GM19452 (cell line): ENCODE results near the gene ABCD4.

Source experiments
- ATAC-seq: cut with Tn5 transposase; IDR thresholded peaks from one replicate; pipeline ENCODE4 v1.9.1; 2021; ENCODE audit not compliant: unreplicated experiment

The ABCD4 gene

DNA sequence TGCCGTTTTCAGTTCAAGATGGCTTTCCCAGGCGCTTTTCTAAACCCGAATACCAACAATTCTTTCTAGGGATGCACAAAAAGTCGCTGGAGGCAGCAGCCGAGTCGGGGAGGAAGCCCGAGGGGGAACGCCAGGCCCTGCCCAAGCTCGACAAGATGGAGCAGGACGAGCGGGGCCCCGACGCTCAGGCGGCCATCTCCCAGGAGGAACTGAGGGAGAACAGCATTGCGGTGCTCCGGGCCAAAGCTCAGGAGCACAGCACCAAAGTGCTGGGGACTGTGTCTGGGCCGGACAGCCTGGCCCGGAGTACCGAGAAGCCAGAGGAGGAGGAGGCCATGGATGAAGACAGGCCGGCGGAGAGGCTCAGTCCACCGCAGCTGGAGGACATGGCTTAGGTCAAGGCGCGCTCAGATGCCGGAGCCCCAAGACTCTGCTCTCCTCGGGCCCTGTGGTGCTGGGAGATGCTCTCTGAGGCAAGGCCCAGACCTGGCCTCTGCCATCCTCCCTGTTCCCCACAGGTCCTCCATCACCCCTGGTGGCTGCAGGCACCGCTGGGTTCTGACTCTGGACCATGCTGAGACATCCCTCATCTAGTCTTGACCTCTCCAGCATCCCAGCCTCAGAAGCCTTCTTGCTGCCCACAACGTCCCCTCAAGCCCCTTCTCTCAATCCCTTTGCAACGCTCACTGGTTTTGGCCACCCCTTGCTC lies 42.1 kb downstream of the ABCD4 start:
- no peak for ATAC-seq

DNA sequence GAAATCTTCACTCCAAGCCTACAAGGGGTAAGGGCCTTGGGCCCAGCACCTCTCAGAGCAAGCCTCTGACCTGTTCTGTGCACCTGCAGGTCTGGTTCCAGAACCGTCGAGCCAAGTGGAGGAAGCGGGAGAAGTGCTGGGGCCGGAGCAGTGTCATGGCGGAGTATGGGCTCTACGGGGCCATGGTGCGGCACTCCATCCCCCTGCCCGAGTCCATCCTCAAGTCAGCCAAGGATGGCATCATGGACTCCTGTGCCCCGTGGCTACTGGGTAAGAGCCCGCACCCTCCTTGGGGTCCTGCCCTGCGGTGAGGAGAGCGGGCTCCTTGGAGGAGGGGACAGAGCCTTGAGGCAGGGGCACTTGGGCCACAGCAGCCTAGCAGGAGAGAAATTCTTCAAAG lies 43.2 kb downstream of the ABCD4 start:
- ATAC-seq, result no peak

DNA sequence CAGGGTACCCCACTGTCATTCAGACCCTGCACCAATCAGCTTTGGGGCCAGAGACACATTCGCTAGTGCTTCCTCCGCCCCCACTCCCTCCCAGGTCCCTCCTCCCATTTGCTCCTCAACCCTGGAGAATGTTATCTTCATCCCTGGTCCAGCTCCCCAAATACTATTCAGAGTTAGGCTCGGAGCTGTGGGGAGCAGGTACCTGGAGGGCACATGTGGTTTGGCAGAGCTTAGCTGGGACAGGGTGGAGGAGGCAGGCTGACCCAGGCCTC lies 44.0 kb downstream of the ABCD4 start:
- no peak for ATAC-seq

DNA sequence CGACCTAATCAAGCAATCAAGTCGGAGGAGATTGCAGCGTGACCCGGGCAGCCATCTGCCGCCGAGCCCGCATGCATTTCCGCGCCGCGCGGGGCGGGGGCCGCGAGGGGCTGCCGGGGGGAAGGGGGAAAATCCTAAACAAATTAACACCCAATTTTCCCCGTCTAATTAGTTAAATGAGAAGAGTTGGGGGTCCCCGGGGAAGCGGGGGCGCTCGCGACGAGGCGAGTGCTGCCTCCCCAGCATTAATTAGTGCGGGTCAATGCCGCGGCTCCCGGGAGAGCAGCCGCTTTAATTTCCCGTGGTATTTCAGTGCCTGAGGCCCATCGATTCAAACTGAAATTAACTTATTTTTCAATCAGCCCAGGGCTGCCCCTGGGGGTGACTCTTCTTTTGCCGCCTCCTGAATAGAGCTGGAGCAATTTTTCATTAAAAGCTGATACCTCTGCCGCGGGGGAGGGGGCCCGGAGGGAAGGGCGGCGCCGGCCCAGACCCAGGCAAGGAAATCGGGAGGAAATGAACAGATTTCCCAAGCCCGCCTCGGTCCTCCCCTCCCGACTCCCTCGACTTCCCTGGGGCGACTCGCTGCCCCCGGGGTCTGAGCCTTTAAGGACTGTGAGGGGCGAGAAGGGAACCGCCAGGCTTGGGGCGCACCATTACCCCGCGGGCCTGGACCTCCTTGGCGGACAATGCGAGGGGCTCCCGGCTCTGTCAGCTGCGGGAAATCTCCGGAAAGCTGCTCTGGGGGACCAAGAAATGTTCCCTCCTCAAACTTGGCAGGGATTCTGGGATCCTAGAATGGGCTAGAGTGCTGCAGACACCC lies 44.6 kb downstream of the ABCD4 start:
- no peak for ATAC-seq

DNA sequence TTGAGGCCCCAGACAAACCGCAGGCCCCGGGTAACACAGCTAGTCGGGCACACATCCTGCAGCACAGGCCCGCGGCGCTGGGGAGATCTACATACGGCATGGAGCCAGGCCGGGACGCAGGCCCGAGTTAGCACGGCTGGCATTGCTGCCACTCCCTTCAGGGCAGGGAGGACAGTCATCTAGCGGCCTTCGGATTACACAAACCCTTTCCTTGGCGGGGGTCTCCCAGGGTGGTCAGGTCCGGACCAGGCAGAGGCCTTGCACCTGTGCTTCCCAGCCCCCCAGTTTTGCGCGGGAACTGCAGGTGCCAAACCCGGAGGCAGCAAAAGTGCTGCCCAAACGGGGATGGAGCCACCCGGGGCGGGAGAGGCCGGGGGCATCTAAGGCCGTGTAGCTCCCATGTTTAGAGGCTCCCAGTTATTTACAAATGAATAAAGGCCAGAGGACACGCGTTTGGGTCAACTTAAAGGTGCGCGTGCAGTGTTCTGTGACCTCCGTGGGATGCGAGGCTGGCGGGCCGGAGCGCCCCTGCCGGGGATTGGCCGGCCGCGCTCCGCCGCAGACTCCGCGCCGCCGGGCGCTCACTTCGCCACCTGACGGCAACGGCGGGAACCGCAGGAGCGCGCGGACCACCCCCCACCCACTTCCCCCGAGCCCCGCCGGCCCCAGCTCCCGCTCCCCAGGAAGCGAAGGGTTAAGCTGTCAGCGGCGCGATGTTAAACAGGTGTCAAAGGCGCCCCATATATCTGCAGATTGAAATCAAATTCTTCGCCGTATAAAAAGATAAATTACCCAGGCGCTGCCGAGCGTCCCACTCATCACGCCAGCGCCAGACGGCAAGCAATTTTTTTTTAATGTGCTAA lies 45.4 kb downstream of the ABCD4 start:
- ATAC-seq, result no peak

DNA sequence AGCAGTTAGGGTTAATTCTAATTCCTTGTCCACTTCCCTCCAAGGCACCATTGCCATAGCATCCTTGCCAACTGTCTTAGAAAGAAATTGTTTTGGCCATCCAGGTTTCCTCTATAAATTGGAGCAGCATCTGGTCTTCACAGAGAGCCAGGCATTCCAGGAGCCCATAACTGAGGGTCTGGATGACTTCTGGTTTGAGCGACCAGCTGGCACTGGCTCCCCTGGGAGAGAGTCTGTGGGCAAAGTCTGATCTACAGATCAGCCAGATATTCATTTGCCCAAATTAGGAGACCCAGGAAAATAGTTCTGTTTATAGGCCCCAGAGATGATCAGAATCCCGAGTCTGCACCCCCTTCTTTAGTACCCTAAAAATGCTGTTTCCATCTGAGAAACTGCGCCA lies 47.5 kb downstream of the ABCD4 start:
- ATAC-seq, result no peak

DNA sequence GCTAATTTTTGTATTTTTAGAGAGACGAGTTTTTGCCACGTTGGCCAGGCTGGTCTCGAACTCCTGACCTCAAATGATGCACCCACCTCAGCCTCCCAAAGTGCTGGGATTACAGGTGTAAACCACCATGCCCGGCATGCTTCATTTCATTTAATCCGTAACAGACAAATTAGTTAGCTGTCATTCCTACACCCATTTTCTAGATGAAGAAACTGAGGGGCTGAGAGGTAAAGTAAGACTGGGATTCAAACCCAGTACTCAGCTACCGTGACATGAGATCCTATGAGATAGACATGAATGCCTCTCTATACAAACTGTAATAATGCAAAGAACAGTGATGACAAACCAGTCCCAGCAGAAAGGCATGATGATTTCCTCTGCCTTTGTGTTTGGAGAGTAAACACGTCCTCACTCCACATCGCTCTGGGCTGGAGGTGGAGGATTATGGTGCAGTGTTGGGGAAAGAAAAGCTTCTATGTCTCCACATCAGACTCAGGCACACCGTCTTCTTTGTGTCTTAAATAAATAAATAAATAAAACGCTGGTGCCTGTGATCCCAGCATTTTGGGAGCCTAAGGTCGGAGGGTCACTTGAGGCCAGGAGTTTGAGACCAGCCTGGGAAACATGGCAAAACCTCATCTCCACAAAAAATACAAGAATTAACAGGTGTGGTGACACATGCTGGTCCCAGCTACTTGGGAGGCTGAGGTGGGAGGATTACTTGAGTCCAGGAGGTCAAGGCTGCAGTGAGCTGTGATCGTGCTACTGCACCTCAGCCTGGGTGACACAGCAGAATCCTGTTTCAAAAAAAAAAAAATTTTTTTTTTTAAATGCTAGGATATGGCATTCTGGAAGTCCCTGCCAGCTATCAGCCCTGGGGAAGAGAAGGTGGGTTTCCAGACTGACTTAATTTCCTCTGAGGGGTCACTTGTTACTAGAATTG lies 53.0 kb downstream of the ABCD4 start:
- ATAC-seq, result no peak

DNA sequence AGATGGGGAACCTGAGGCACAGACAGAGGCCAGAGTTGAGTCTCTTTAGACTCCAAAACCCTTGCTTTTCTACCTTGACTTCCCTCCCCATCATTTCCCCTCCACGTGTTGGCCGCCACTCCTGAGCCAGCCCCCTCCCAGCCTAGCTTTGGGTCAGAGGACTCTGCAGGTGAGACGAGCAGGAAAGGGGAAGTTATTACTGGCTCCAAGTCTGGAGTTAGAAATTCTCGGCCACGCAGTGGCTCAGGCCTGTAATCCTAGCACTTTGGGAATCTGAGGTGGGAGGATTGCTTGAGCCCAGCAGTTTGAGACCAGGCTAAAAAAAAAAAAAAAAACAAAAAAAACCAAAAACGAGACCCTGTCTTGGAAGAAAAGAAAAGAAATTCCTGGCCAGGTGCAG lies 54.7 kb downstream of the ABCD4 start:
- ATAC-seq, result no peak

DNA sequence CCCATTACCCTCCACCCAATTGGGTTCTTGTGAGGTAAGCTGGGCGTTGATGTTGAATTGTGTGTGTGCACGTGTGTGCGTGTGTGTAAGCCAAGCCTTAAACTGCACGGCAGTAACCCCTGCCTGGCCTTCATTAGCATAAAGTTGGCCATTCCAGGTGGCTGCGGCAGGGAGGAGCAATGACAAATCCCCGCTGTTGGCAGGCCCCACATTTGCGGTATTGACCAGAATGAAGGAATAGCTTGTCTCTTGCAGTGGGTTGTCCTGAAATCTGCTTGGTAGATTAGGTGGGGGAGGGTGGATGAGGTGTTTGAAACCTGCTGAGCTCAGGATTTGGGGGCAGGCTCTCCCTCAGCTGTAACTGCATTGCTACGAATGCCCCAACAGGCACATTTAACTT lies 56.2 kb downstream of the ABCD4 start:
- ATAC-seq, result no peak

DNA sequence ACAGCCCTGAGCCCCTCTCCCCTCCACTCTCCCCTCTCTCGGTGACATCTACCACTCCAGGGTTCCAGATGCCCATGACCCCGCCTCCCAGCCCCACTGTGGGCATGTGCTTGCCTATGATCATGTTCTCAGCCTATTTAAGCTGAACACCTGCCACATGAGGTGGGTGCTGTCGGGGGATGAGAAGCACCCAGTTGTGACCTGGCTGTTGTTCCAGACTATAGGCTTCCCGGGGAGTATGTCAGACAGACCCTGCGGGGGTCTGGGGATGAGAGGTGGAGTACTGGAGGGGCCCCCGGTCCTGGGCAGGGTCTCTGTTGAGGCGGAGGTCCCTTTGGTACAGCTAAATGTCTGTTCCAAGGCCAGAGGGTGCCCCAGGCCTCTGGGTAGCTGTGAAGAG lies 57.4 kb downstream of the ABCD4 start:
- ATAC-seq, result no peak

DNA sequence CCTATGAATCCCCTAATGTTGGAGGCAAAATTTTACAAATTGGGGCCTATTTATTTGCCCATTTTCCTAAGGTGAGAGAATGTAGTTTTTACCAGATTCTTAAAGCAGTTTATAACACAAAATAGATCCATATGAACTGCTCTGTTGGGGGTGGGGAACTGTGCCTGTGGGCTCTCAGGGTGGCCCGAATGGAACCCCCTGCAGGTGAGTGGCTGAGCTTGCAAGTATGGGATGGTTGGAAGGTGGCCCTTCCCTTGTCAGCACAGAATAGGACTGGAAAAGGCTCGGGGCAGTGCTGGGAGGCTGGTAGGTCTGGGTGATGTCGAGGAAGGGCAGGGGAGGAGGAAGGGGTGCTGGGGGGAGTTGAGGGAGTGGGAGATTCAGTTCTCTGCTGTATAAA lies 58.6 kb downstream of the ABCD4 start:
- ATAC-seq, result no peak

DNA sequence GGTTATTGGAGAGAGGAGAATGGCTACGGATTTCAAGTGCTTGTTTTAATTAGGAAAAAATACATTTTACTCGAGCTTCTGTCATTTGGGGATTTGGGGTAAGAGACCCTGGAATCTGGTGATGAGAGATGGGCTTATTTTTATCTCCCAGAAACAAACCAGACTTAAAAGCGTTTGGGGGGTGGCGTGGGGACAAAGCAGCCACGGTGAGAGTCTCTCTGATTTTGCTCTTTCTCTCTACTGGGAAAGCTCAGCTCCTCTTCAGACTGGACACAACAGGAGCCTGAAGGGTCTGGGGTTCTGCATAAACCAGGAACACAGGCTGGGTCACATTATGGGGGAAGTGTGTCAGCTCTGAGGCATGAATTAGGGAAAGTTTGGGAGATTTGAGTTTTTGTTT lies 59.7 kb downstream of the ABCD4 start:
- no peak for ATAC-seq

DNA sequence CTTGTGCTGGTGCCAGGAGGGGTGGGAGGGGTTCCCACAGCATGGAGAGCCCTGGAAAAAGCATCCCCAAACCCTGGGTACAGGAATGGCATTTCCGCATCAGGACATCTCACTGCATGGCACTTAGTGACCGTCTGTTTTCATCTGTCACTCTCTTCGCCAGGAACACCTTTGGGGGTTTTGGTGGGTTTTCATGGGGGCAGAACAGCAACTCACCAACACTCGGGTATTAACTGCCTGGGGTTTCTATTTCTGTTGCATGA lies 60.0 kb downstream of the ABCD4 start:
- no peak for ATAC-seq

DNA sequence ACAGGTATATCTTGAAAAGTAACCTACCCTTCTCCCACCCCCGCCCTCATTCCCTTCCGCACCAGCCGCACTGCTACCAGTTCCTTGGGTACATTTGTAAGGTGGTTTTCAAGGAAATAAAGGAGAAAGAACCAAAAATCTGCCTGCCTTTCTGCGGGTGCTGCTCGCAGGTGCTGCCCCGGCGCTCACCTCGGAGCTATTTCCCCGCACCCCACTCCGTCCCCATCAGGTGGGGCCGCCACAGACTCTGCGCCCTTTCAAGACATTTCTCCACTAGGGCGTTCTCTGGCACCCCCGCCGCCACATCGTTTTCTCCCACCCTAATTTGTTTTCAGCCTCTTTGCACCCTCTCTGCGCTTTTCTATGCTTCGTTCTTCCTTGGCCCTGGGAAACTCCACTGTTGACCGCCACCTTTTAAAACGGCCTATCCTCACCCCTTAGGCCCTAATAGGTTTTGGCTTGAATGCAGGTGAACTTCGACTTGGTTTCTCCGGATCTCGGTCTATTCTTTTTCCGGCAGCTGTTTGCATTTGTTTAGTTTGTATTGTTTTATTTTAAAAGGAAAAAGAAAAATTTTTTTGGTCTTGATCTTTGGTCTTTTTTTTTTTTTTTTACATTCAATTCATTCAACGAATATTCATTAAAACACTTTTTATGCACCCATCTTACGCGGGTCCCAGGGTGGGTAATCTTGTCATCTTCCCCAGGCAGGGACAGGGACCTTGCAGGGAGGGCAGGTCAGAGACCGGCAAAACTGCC lies 60.5 kb downstream of the ABCD4 start:
- no peak for ATAC-seq

DNA sequence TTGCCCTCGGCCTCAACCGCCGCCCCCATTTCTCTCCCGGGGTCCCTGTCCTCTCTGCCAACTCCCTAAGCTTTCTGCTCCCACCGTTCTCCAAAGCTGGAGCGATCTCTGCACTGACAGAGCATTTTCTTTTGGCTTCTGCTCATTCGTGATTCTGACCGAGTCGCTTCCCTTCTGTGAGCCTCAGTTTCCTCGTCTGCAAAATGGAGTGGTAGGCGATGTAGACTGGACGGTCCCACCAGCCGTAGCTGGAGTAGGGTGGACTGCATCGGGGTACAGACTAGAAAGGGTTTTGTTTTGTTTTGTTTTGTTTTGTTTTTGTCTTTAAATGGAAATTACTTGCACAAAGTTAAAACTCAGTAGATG lies 61.1 kb downstream of the ABCD4 start:
- ATAC-seq, result no peak

DNA sequence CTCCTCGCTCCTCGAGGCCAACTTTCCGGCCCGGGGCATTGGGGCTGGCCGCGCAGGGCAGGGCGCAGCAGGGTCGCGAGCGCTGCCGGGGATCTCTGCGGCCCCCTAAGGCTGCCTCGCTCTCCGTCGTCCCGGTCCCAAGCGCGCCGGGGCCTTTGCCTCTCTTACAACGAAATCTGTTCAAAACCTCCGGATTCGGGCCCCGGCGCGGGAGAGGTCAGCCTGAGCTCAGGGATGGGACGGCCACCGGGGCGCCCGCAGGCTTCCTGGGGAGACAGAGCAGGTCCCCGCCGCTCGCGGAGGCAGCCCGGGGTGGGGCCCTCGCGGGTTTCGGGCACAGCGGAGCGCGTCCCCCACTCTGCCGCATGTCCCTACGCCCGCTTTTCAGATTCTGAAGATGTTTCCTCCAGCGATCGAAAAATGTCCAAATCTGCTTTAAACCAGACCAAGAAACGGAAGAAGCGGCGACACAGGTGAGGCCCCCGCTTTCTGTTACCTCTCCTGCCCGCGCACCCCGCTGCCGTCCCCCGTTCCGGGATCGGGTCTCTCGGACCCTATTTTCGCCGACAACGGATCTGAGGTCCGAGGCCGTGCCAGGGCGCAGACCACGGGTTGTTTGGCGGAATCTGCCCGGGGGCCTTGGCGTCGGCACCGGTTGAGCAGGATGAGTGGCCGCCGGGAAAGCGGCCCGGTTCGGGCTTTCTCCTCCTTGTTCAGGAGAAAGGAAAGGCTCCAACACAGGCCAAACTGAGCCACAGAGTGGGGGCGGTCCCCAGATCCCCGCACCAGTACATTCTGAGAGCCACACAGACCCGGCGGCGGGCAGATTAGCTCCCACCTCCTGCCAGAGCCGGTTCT lies 61.7 kb downstream of the ABCD4 start:
- no peak for ATAC-seq

DNA sequence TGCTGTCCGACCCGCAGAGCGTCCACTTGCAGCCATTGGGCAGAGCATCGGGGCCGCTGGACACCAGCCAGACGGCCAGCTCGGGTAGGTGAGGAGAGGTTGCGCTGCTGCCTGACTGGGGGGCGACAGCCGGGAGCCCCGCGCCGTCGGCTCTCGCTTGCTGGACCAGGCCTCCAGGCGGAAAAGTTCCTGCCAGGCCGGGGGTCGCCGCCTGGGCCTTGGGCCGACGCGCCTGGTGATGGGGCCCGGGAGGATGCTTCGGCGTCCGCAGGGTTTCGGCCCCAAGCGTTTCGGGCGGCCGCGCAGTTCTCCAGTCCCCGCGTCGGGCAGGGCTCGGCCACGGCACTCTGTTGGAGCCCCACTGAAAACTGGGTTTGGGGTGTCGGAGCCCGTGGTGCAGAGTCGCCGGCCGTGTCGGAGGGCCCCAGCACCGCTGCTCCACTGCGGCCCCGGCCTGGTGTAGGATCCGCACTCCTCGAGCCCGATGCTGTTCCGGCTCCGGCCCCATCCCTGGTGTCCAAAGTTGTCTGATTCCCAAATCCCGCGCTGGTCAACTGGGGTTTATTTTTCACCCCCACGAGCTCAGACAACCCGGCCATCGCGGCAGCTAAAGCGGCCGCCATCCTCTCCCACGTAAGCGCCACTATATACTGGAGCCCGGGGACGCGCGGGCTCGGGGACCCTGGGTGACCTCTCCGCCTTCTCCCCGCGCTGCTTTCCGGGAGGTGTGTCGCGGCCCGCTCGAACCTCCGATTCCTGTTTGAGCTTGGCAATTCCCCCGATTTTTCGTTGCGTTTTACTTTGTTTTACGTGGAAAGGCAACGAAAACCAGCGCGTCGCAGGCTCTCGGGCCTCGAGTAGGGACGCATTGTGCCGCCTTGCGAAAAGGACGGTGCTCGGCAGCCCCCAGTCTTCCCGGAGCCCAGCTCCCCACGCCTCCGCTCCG lies 62.6 kb downstream of the ABCD4 start:
- no peak for ATAC-seq
